HG03575 (cell line): ENCODE results near the gene FOXL3.

Experiments used
- ATAC-seq: cut with Tn5 transposase; IDR thresholded peaks from one replicate; pipeline ENCODE4 v1.9.1; 2021; ENCODE audit not compliant: unreplicated experiment, insufficient number of reproducible peaks, low FRiP score; ENCODE audit errors: extremely low read depth

FOXL3 gene

GRCh38 chr7:297611-298374 lies 7.8 kb downstream of the FOXL3 start:
- no peak for ATAC-seq

GRCh38 chr7:298375-298702 lies 8.4 kb downstream of the FOXL3 start:
- ATAC-seq = no peak

- ATAC-seq = no peak
Observed at GRCh38 chr7:298743-299142, 8.8 kb downstream of the FOXL3 start.

GRCh38 chr7:299169-299568 lies 9.2 kb downstream of the FOXL3 start:
- ATAC-seq = no peak

- no peak for ATAC-seq
Observed at GRCh38 chr7:299628-300027, 9.7 kb downstream of the FOXL3 start.

- ATAC-seq = no peak
Observed at GRCh38 chr7:300048-300447, 10.1 kb downstream of the FOXL3 start.

- no peak for ATAC-seq
Observed at GRCh38 chr7:300546-301290, 10.7 kb downstream of the FOXL3 start.

GRCh38 chr7:301291-302053 lies 11.5 kb downstream of the FOXL3 start:
- no peak for ATAC-seq

GRCh38 chr7:302054-302992 lies 12.4 kb downstream of the FOXL3 start:
- ATAC-seq = no peak

- ATAC-seq = no peak
Observed at GRCh38 chr7:303425-303824, 13.5 kb downstream of the FOXL3 start.

GRCh38 chr7:303884-304573 lies 14.1 kb downstream of the FOXL3 start:
- ATAC-seq = no peak

- ATAC-seq = no peak
Observed at GRCh38 chr7:304574-305409, 14.8 kb downstream of the FOXL3 start.

GRCh38 chr7:305410-306151 lies 15.6 kb downstream of the FOXL3 start:
- no peak for ATAC-seq

- no peak for ATAC-seq
Observed at GRCh38 chr7:307970-308369, 18.0 kb downstream of the FOXL3 start.

- no peak for ATAC-seq
Observed at GRCh38 chr7:309586-310228, 19.7 kb downstream of the FOXL3 start.

GRCh38 chr7:311131-311680 lies 21.2 kb downstream of the FOXL3 start:
- no peak for ATAC-seq
